NT2/D1 (cell line): Measurements from ENCODE around the gene UBA52.

Experiments
- DNase-seq: peaks from one replicate; pipeline ENCODE4 v3.0.0-alpha.2; 2011; ENCODE audit warnings: low read depth, low spot score
- H3K27me3 ChIP-seq: 2 replicates; pipeline ENCODE4 v1.6.0; 2011; ENCODE audit warnings: mild to moderate bottlenecking; ENCODE audit not compliant: insufficient read length, insufficient read depth
- H3K36me3 ChIP-seq: 2 replicates; pipeline ENCODE4 v1.6.1; 2011; ENCODE audit warnings: mild to moderate bottlenecking, low read length, mixed read lengths; ENCODE audit not compliant: insufficient read depth, insufficient read length
- H3K4me1 ChIP-seq: 2 replicates; pipeline ENCODE4 v1.5.1; 2011; ENCODE audit not compliant: insufficient read depth, insufficient read length
- H3K4me3 ChIP-seq: 2 replicates; pipeline ENCODE4 v1.5.1; 2011; ENCODE audit warnings: low read depth; ENCODE audit not compliant: insufficient read length
- H3K9ac ChIP-seq: 2 replicates; pipeline ENCODE4 v1.6.0; 2011; ENCODE audit warnings: low read depth; ENCODE audit not compliant: insufficient read length
- H3K9me3 ChIP-seq: 2 replicates; pipeline ENCODE4 v1.5.1; 2011; ENCODE audit warnings: mild to moderate bottlenecking, low read length; ENCODE audit not compliant: insufficient read depth
- SUZ12 ChIP-seq: IDR thresholded peaks from 2 replicates; pipeline ENCODE4 v1.6.1; 2011; ENCODE audit not compliant: insufficient read length, insufficient read depth; ENCODE audit errors: extremely low read depth
- YY1 ChIP-seq: IDR thresholded peaks from 2 replicates; pipeline ENCODE4 v1.6.1; 2011; ENCODE audit not compliant: insufficient read length, insufficient read depth
- ZNF274 ChIP-seq: IDR thresholded peaks from 2 replicates; pipeline ENCODE4 v1.6.1; 2011; ENCODE audit warnings: mild to moderate bottlenecking, low read depth, low read length

UBA52 gene

GRCh38 chr19:18558604-18559003, 13.1 kb upstream of the UBA52 start:
- H3K9me3 ChIP-seq: no peaks in the 10 kb centered on the region
- peak overlapping the region; percentile 82 for H3K4me3 ChIP-seq
- no peak for DNase-seq
- peaks cover 30% of the 10 kb centered on the region for H3K36me3 ChIP-seq
- no peaks in the 10 kb centered on the region for H3K27me3 ChIP-seq
- H3K4me1 ChIP-seq: peaks cover 3% of the 10 kb centered on the region
- TF ChIP-seq ZNF274 (no peak), YY1 (no peak), SUZ12 (no peak)
- H3K9ac ChIP-seq: peak overlapping the region; percentile 92

GRCh38 chr19:18559685-18560084, 12.0 kb upstream of the UBA52 start:
- H3K4me3 ChIP-seq: no peak overlapping the region

GRCh38 chr19:18562086-18562485, 9.6 kb upstream of the UBA52 start:
- no peak overlapping the region for H3K9ac ChIP-seq
- no peak for TF ChIP-seq ZNF274
- no peak for TF ChIP-seq YY1
- TF ChIP-seq SUZ12: no peak
- DNase-seq: no peak
- no peaks in the 10 kb centered on the region for H3K9me3 ChIP-seq
- no peaks in the 10 kb centered on the region for H3K27me3 ChIP-seq
- H3K4me3 ChIP-seq: no peak overlapping the region
- H3K4me1 ChIP-seq: peaks cover 3% of the 10 kb centered on the region
- H3K36me3 ChIP-seq: peaks cover 61% of the 10 kb centered on the region

More at GRCh38 chr19:18559685-18560084, 12.0 kb upstream of the UBA52 start:
- DNase-seq: no peak
- H3K27me3 ChIP-seq: no peaks in the 10 kb centered on the region
- peaks cover 39% of the 10 kb centered on the region for H3K36me3 ChIP-seq
- no peak overlapping the region for H3K9ac ChIP-seq
- peaks cover 3% of the 10 kb centered on the region for H3K4me1 ChIP-seq
- H3K9me3 ChIP-seq: no peaks in the 10 kb centered on the region
- no peak for TF ChIP-seq YY1
- no peak for TF ChIP-seq ZNF274
- no peak for TF ChIP-seq SUZ12

- no peak overlapping the region for H3K9ac ChIP-seq
- peaks cover under 1% of the 10 kb centered on the region for H3K4me1 ChIP-seq
- no peak overlapping the region for H3K4me3 ChIP-seq
- no peak for DNase-seq
- H3K36me3 ChIP-seq: peaks cover 78% of the 10 kb centered on the region
- TF ChIP-seq YY1 (no peak), ZNF274 (no peak), SUZ12 (no peak)
- H3K9me3 ChIP-seq: no peaks in the 10 kb centered on the region
- no peaks in the 10 kb centered on the region for H3K27me3 ChIP-seq
Measured at GRCh38 chr19:18566953-18567352, 4.7 kb upstream of the UBA52 start.

- no peak for DNase-seq
- Histone ChIP-seq H3K9me3 (no peaks in the 10 kb centered on the region), H3K36me3 (peaks cover 74% of the 10 kb centered on the region), H3K4me3 (no peak overlapping the region), H3K4me1 (peaks cover 4% of the 10 kb centered on the region), H3K27me3 (no peaks in the 10 kb centered on the region), H3K9ac (no peak overlapping the region)
- TF ChIP-seq SUZ12 (no peak), ZNF274 (no peak), YY1 (no peak)
Measured at GRCh38 chr19:18568367-18568766, 3.3 kb upstream of the UBA52 start.

GRCh38 chr19:18574691-18575291, 3.1 kb downstream of the UBA52 start:
- Histone ChIP-seq H3K36me3 (peaks cover 62% of the 10 kb centered on the region), H3K9ac (peak overlapping the region; percentile 0), H3K27me3 (no peaks in the 10 kb centered on the region), H3K4me3 (no peak overlapping the region), H3K4me1 (peaks cover 7% of the 10 kb centered on the region), H3K9me3 (no peaks in the 10 kb centered on the region)
- no peak for DNase-seq
- TF ChIP-seq SUZ12: no peak
- no peak for TF ChIP-seq YY1
- no peak for TF ChIP-seq ZNF274

- H3K4me1 ChIP-seq: peaks cover 7% of the 10 kb centered on the region
- no peak for DNase-seq
- H3K9me3 ChIP-seq: no peaks in the 10 kb centered on the region
- TF ChIP-seq YY1: no peak
- no peak for TF ChIP-seq SUZ12
- TF ChIP-seq ZNF274: no peak
- H3K36me3 ChIP-seq: peaks cover 58% of the 10 kb centered on the region
- no peaks in the 10 kb centered on the region for H3K27me3 ChIP-seq
- no peak overlapping the region for H3K4me3 ChIP-seq
- no peak overlapping the region for H3K9ac ChIP-seq
Measured at GRCh38 chr19:18576383-18576782, 4.7 kb downstream of the UBA52 start.
